DMS153 (cell line): ENCODE results near the gene NMU.
"Not testable (repeated sequence)": the region's sequence is repeated elsewhere in the genome, so short reads cannot be mapped to it uniquely, and the experiment has no call there.

Source experiments
- DNase-seq: peaks from one replicate; lab custom pipeline; 2025; lab: John Stamatoyannopoulos, UW

The NMU gene

DNA sequence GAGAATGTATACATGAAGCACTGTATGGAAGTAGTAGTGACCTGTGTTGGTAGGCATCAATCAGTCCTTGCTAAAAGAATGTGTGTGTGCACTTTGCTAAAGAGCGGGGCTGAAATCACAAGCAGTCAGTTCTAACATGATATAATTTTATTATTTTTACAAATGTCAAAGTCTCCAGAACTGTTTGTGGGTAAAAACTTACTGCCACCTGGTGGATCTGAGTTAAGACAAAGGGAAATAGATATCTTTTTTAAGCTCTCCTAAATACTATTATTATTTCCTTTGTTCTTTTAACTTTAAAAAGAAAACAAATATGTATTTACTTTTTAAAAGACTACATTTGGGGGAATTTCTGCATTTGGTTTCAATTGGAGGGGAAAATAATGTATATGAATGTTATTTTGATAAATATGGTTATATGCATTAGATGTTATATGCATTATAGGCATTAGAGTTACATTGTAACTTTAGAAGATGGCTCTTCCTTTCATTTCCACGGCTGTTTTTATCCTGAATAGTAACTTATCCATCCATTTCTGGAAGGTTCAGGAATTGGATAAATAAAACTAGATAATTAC, 81.6 kb downstream of the NMU start:
- no peak for DNase-seq

DNA sequence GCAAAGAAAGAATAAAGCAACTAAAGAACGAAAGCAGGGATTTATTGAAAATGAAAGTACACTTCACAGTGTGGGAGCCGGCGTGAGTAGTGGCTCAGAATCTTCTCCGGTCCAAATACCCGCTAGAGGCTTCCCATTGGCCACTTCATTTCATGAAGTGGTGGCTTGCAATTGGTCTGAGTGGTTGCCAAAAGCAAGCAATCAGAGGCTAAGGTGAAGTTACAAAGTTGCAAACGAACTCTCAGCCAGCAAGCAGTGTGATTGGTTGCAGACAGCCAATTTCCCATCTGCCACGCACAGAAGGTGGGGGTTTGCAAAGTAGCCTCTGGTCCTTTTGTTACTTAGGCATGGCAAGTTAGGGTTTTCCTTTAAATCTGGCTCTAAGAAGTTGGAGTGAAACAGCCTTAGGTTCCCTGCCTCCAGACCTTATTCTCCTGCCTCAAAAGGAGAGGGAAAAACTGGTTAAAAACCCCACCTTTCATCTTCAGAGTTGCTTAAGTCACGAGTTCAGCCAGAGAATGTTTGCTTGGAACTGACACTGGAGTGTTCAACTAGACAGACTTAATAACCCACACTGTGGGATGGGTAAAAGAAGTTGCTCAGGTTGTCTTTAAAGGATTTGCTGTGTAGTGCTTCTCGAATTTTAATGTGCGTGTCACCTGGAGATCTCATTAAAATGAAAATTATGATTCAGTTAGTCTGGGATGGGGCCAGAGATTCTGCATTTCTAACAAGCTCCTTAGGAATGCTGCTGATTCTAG, 82.5 kb downstream of the NMU start:
- no peak for DNase-seq

DNA sequence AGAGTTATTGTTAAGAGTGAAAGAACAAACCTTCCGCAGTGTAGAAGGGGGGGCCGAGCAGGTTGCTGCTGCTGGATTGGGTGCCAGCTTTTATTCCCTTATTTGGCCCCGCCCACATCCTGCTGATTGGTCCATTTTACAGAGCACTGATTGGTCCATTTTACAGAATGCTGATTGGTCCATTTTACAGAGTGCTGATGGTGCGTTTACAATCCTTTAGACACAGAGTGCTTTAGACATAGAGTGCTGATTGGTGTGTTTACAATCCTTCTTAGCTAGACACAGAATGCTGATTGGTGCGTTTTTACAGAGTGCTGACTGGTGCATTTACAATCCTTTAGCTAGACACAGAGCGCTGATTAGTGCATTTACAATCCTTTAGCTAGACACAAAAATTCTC, 84.1 kb downstream of the NMU start:
- not testable (repeated sequence) for DNase-seq

GRCh38 chr4:55549888-55550287, 86.2 kb downstream of the NMU start:
- DNase-seq: no peak

GRCh38 chr4:55547918-55548317, 88.2 kb downstream of the NMU start:
- no peak for DNase-seq

- DNase-seq: no peak
Observed at GRCh38 chr4:55547466-55547770, 88.7 kb downstream of the NMU start.

- peak; percentile 80 for DNase-seq
Observed at GRCh38 chr4:55546756-55547465, 89.2 kb downstream of the NMU start, which contains the start of gene CLOCK. TSS of gene CLOCK (minus strand) at chr4:55546909. CDS start at chr4:55482785, 64,124 bp downstream.

- no peak for DNase-seq
Observed at GRCh38 chr4:55546506-55546755, 89.7 kb downstream of the NMU start.

DNA sequence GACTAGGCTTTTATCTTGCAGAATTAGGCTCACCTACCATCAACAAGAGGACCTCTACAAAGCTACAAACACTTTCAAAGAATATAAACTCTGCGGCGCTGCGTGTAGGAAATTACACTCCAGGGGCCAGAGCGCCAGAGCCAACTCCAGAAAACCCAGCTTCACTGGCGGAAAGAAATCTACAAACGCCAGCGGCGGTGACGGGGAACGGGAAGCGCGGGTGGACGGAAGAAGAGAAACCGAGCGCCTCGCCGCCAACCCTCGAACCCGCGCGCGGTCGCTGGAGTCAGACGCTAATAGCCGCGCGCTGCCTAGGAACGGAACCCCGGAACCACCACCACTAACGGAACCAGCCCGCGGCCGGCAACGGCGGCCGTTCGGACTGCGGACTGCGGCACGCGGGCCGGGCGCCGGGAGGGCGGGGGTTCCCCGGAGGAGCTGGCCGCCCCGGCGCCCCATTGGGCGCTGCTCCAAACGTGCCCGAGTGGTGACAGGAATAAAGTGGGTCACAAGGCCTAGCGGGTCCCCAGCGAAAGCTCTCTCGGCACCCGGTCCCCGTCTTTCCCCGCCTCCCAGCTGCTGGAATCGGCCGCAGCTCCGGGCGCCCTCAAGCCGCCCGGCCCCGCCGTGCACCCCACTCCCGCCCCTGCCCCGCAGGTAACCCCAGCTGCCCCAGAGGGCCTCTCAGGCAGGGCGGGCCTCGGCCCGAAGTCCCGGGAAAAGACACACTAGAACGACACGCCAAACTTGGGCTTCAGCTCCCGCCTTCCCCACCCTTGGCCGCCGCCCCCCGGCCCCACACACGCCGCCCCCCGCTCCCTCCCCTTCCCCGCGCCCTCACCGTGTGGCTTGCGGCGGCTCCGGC, 90.2 kb downstream of the NMU start:
- peak; percentile 31 for DNase-seq
